GM12873 (cell line): ENCODE results near the gene AKT1.

Experiments used
- TF ChIP-seq, protein P1 (sequence below): IDR thresholded peaks from 2 replicates; pipeline ENCODE4 v1.5.1; 2012; ENCODE audit warnings: low read depth, mild to moderate bottlenecking, moderate library complexity, low read length, control low read depth; ENCODE audit not compliant: insufficient read depth; ENCODE audit errors: missing control alignments

The AKT1 gene

DNA sequence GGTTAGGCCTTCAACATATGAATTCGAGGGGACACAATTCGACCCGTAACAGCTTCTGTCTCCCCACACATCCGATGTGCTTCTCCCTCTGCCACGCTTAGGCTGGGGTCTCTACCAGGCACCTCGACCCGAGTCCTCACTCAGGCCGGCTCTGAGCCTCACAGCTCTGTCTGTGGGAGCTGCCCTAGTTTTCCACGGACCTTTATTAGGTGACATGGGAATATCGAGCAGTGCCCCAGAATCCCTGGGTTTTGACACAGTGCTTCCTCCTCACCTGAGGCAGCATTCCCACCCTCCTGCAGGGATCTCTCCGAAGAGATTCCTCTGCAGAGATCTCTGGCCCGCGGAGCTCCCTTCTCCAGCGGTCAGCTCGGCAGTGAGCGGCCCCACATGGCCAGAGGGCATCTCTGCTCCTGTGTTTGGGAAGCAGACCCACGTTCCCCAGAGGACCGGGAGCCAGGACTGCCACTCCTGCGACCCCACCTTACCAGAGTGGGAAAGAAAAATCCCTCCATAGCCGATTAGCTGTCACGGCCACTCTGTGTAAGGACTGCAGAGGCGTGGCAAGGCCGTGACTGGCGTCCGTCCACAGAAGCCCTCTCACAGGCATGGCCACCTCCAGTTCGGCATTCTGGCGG lies 26.5 kb upstream of the AKT1 start:
- TF ChIP-seq, protein P1, sequence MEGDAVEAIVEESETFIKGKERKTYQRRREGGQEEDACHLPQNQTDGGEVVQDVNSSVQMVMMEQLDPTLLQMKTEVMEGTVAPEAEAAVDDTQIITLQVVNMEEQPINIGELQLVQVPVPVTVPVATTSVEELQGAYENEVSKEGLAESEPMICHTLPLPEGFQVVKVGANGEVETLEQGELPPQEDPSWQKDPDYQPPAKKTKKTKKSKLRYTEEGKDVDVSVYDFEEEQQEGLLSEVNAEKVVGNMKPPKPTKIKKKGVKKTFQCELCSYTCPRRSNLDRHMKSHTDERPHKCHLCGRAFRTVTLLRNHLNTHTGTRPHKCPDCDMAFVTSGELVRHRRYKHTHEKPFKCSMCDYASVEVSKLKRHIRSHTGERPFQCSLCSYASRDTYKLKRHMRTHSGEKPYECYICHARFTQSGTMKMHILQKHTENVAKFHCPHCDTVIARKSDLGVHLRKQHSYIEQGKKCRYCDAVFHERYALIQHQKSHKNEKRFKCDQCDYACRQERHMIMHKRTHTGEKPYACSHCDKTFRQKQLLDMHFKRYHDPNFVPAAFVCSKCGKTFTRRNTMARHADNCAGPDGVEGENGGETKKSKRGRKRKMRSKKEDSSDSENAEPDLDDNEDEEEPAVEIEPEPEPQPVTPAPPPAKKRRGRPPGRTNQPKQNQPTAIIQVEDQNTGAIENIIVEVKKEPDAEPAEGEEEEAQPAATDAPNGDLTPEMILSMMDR, result no peak

DNA sequence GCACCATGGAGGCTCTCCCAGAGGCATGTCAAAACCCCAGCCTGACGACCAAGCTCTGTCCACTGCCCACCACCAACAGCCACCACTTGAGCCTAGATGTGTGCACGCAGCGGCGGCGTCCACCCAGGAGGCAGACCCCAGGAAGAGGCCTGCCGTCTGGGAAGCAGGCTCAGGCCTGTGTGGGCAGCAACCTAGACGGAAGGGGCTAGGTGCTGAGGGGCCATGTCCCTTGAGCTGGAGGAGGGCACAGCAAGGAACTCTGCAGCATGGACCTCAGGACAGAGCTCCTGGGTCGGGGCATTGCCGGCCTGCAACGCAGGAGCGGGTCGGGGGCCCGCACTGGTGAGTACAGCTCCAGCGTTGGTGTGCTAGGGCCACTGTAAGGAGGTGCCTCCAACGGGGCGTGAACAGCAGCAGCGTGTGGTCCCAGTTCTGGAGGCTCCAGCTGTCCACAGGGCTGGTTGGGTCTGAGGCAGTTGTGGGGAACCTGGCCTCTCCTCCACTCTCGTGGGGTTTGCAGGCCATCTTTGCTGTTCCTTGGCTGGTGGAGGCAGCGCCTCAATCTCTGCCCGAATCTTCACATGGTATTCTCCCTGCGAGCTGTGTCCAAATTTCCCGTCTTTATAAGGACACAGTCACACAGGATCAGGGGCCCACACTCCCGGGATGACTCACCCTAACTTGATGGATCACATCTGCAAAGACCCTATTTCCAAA lies 25.8 kb upstream of the AKT1 start:
- TF ChIP-seq, protein P1, result no peak

DNA sequence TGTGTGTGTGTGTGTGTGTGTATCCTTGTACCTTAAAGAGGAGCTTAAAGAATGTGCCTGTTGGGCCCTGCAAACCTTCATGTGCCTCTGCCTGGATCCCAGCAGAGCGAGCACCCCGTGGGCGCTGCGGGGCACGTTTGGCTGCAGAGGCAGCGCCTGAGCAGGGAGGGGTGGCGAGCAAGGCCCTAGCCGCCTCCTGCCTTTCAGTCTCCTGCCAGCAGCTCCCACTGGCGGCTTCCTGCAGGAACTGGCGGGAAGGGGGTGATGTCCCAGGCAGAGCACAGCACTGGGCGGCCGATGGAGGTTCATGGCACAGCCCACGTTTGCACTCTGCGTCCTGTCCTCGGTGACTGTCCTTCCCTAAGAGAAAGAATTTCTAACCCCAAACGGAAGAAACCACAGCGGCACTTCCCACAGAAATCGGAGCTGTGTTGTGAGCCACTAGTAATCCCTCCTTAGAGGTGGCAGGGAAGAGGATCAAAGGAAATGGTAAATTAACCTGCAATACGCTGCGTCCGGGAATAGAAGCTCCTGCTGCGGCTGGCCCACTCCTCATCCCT lies 25.2 kb upstream of the AKT1 start:
- TF ChIP-seq, protein P1, result no peak

DNA sequence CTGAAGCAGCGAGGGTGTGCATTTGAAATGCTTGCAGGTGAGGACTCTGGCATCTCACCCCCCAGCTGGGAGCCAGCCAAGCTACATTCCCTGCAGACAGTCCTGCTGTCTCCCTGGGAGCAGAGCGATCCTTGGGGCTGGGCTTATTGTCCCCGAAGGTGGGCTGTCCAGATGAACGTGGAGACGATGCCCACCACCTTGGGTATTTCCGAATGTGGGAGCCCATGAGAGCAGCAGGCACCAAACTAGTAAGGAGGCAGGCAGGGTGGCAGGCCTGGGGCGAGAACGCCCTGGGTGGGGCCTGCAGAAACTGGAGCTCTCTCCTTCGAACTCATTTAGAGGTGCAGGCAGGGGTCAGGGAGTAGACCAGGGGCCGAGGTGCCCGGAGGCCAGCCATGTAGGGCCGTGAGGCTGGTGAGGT lies 23.8 kb upstream of the AKT1 start:
- TF ChIP-seq, protein P1, result no peak

DNA sequence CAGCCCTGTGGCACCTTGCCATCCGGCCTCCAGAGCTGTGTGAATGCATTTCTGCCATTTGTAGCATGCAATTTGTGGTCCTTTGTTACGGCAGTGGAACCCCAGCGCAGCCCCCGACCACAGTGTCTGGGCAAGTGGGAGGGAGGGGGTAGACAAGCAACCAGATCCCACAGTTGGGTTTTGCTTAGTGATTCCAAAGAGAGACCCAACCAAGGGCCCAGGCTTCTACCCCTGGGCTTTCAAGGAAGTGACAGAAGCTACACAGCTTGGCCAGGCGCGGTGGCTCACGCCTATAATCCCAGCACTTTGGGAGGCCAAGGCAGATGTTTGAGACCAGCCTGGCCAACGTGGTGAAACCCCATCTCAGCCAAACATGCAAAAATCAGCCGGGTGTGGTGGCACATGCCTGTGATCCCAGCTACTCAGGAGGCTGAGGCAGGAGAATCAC lies 23.2 kb upstream of the AKT1 start:
- TF ChIP-seq, protein P1, result no peak

DNA sequence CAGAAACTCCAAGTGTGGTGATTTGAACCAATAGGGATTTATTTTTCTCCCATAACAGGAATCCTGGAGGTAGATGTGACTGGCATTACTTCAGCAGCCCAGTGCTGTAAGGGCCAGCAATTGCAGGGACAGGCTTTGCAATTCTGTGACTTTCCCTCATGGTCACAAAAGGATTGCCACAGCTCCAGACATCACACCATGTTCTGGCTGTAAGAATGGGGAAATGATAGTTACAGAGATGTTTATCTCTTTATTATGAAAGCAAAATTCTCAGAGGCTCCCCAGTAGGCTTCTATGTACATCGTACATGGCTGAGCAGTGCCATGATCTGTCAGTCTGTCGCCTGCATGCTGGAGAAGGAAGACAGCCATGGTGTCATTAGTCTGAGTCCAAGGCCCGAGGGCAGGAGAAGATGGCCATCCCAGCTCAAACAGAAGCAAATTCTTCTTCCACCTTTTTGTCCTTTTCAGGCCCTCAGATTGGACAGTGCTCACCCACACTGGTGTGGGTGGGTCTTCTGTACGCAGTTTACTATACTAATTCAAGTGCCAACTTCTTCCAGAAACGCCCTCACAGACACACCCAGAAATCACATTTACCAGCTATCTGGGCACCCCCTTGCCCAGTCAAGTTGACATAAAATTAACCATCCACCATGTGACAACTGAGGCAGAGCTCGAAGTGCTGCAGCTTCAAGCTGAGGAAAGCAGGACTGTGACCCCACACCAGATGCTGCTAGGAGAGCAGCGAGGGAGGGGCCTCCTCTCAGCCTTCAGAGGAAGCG lies 22.6 kb upstream of the AKT1 start:
- TF ChIP-seq, protein P1, result no peak

DNA sequence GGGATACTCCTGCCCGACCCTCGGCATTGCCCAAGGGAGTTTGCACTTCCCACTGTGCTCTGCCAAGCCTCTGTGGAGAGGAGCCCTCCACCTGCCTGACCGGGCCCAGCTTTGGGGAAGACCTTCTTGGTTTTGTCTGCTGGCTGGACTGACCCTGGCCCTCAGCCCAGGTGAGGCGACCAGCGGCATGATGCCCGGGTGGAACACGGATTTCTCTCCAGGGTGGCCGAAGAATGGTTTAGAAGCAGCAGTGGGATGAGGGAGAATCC lies 21.0 kb upstream of the AKT1 start:
- TF ChIP-seq, protein P1, result no peak
